GM12892 (cell line): Measurements from ENCODE around the gene TICRR.

Experiments
- DNase-seq: peaks from one replicate; pipeline ENCODE4 v3.0.0; 2011; ENCODE audit not compliant: insufficient read length
- FAIRE-seq: peaks from 2 replicates; lab custom pipeline; 2011; peaks lifted over from hg19 to GRCh38; lab: Jason Lieb, UNC
- POLR2A ChIP-seq: IDR thresholded peaks from 2 replicates; pipeline ENCODE4 v1.6.1; 2011; ENCODE audit warnings: low read depth, low read length, control low read depth
- POLR2AphosphoS5 ChIP-seq: IDR thresholded peaks from 2 replicates; pipeline ENCODE4 v1.6.1; 2011; ENCODE audit warnings: low read depth, low read length, control low read depth
- TAF1 ChIP-seq: IDR thresholded peaks from 2 replicates; pipeline ENCODE4 v1.6.1; 2011; ENCODE audit warnings: low read depth, mild to moderate bottlenecking, control low read depth, low read length, borderline replicate concordance

TICRR gene

DNA sequence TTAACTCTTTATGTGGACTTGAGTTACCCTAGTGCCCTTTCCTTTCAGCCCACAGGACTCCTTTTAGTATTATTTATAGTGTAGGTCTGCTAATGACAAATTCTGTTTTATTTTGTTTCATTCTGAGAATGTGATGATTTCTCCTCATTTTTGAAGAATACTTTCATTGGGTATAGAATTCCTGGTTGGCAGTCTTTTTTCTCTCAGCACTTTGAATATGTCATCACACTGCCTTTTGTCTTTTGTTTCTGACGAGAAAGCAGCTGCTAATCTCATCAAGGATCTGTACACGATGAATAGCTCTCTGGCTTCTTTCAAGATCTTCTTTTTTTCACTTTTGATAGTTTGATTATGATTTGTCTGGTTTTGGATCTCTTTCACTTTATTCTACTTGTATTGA, 37.8 kb downstream of the TICRR start:
- no peak for FAIRE-seq
- TF ChIP-seq TAF1 (no peak), POLR2AphosphoS5 (no peak), POLR2A (no peak)
- no peak for DNase-seq

DNA sequence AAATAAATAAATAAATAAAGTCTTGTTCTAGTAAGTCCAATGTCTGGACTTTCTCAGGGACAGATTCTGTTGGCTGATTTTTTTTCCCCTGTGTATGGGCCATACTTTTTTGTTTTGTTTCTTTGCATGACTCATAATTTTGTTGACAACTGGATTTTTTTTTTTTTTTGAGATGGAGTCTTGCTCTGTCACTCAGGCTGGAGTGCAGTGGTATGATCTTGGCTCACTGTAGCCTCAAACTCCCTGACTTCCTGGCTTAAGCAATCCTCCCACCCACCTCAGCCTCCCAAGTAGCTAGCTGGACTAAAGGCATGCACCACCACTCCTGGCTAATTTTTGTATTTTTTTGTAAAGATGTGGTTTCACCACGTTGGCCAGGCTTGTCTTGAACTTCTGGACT, 38.9 kb downstream of the TICRR start:
- FAIRE-seq (no peak), DNase-seq (no peak)
- TF ChIP-seq TAF1, result no peak
- TF ChIP-seq POLR2A, result no peak
- no peak for TF ChIP-seq POLR2AphosphoS5

DNA sequence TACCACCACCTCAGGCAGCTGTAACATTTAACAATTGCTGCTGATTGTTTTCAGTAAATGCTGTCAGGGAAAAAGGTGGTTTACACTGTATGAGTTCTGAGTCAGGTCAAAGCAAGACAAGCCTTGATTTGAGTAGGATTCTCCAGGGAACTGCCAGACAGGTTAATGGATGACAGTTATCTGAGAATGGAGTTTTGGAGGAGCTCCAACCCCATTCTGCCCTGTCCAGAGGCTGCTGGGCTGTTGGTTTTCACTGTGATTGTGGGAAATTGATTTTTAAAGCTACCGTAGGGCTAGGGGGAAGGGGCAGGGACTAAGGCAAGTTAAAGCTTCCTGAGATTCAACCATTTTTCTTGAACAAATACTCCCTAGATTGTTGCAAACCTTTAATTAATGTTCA, 39.9 kb downstream of the TICRR start:
- FAIRE-seq (no peak), DNase-seq (no peak)
- TF ChIP-seq POLR2A, result no peak
- TF ChIP-seq TAF1, result no peak
- TF ChIP-seq POLR2AphosphoS5, result no peak

DNA sequence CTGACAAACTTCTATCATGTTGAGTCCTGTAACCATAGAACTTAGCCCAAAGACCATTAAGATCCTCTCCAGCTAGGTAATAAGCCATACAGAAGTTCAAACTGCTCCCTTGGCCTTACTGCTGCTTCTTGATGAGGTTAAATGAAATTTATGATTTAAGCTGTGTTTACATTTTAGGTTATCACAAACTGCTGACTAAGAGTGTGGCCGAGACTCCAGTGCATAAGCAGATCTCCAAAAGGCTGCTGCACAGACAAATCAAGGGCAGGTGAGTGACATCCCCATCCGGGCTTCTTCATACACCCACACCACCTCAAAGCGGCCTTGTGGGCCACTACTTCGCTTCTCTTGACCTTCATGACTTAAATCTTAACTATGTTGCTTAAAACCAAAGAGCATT, 41.0 kb downstream of the TICRR start:
- DNase-seq (no peak), FAIRE-seq (no peak)
- TF ChIP-seq POLR2AphosphoS5 (no peak), POLR2A (no peak), TAF1 (no peak)

DNA sequence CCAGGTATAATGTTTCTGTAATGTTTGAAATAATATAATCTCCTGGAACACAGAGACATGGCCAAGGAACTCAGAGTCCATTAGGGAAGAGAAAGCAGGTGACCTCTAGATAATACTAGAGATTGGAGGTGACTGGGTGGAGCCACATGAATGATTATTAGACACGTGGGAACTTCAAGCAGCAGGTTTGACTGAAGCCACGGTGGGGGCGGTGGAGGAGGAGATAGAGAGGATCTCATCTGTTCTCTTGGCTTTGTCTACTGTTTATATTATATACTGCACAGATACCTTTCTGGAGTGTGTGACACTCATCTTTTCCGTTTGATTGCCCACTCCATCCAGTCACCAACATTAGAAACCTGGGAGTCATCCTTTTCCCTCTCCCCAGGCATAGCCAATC, 46.3 kb downstream of the TICRR start:
- no peak for TF ChIP-seq TAF1
- TF ChIP-seq POLR2AphosphoS5, result no peak
- no peak for TF ChIP-seq POLR2A
- DNase-seq (no peak), FAIRE-seq (no peak)

DNA sequence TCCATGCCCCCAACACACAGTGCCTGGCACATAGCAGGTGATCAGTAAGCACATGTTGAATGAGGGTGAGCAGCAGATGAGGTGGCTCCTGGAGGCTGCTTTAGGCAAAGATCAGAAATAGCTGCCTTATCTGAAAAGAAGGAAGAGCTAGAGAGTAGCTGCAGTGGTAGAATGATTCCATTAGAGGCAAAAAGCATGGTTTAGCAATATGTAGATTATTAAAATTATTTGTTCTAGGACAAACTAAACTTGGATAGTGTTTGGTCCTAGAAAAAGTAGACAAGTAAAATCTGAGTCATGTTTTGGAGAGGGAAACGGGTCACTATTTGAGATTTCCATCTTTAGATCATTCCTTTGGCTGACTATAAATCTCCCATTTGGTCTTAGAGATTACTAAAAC, 47.9 kb downstream of the TICRR start:
- no peak for FAIRE-seq
- no peak for TF ChIP-seq POLR2AphosphoS5
- no peak for TF ChIP-seq TAF1
- no peak for TF ChIP-seq POLR2A
- DNase-seq, result no peak

DNA sequence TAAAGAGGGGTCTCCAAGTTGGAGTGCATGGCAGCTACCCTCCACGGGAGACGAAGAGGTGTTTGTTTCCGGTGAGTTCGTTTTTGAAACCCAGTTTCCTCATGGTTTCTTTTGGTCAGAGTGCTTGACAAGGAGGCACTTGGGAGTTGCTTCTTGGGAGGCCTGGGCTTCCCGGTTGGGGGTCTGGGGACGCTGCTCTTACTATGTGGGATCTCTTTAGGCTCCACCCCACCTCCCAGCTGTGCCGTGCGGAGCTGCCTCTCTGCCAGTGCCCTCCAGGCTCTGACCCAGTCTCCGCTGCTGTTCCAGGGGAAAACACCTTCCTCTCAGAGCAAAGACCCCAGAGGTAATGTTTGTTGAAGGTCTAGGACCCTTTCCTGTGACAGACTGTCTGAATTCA, 50.4 kb downstream of the TICRR start:
- no peak for FAIRE-seq
- DNase-seq, result no peak
- TF ChIP-seq POLR2AphosphoS5 (no peak), POLR2A (no peak), TAF1 (no peak)

DNA sequence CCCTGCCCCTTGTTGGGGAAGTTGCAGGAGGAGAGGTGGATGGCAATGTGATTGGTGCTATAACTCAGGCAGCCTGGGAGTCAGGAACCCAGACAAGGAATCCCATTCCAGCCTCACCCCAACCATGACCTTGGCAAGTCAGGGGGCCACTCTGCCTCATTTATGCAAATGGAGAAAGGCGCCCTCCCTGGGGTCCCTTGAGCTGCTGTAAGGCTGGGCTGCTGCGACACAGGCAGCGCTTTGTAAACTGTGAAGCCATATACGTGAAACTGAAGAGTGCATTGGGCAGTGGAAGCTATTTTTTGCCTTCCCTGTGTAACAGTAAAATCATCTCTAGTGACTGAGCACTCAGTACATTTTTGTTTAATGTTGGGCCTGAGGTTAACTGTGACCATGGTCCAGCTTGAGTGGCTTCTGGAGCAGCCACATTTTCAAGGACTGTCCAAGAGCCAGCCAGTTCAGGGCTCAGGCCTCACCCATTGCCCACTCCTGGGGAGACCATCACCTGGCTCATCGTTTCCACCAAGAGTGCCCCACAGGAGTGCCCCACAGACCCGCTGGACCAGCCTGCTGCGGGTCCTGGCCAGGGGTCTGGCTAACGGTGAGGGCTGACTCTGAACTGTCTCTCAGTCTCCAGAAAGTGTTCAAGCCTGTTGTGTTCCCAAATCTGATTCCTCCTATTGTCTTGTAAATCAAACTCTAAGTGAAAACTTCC, 52.1 kb downstream of the TICRR start:
- DNase-seq, result no peak
- TF ChIP-seq POLR2A (no peak), POLR2AphosphoS5 (no peak), TAF1 (no peak)
- FAIRE-seq, result no peak

DNA sequence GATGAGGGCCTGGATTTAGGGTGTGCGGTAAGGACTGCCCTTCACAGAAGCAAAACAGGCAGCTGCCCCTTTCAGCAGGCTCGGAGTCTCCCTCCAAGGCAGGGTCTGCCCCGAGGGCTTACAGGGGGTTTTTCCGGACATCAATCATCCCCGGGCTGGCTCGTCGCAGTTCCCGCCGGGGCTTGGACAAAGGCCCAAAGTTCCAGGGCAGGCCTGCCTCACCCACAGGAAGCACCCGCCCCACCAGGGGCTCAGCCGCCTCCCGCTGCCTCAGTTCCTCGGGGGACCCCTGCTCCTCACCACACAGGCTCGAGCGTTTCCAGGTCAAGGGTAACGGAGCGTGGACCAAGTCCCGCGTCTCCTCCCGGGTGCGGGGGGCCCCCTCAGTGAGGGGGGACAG, 53.0 kb downstream of the TICRR start:
- DNase-seq, result no peak
- TF ChIP-seq POLR2AphosphoS5 (no peak), TAF1 (no peak), POLR2A (no peak)
- FAIRE-seq, result no peak

DNA sequence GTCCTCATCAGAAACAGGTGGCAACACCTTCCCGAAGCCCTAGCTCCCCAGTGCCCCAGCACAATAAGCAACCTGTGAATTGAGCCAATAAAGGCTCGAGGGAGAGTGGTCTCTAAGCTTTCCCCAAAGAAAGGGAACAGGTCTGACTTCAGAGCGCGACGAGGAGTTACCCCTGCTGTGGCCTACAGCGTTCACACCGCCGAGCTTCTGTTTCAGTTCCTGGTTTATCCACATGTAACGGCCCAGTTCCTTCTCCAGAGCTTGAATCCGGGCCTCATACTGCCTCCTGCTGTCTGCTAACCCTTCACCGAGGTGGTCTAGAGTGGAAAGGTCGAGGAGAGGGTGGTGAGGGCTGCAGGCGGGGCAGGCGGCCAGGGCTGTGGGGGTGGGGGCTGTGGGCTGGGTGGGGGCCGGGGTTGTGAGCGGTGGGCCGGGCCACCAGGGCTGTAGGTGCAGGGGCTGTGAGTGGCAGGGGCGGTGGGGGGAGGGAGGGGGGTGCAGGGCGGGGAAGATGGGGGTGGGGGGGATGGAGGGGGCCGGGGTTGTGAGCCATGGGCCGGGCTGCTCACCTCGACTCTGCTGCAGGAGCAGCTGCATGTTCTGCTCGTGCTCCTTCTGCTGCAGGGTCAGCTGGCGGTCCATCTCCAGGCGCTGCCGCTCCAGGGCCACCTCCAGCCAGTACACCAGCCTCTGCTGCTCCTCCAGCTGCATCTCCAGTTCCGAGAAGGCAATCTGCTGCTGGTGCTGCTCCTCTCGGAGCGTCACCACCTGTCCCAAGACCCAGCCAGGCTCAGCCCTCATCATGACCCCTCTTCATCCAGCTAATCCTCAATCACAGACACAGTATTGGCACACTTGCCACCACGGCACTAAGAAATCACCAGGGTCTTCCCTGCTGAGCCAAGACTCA, 53.8 kb downstream of the TICRR start:
- TF ChIP-seq POLR2AphosphoS5 (no peak), TAF1 (no peak), POLR2A (no peak)

DNA sequence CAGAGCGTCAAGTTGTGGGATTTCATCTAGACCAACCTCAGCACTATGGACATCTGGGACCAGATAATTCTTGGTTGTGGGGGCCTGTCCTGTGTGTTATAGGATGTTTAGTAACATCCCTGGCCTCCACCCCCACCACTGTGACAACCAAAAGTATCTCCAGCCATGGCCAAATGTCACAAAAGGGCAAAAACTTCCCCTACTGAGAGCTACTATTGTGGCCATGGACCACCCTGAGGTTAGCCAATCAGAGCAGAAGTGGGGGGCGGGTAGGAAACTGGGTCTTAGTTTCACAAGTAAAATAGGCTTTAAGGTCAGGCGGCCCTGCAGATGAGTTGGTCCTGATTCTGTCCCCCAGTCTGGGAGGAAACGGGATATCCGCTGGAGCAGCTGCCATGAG, 54.6 kb downstream of the TICRR start:
- FAIRE-seq (no peak), DNase-seq (no peak)
- TF ChIP-seq POLR2AphosphoS5, result no peak
- TF ChIP-seq POLR2A, result no peak
- no peak for TF ChIP-seq TAF1

More for the DNA sequence above, 53.8 kb downstream of the TICRR start:
- DNase-seq (no peak), FAIRE-seq (no peak)
